ENCODE data around the gene ARHGEF7. TPM values are rescaled to one million over a fixed set of nuclear protein-coding genes. Genes with fewer than 3 reads are reported as not detected.

ARHGEF7 gene
- total RNA-seq, 4 donors from 2014 or later = 64.2 to 127 (median 88.2) TPM

- 95 to 96% methylated on average over 20 of the region's 20 CpGs for WGBS, 2 donors
- H3K27me3 ChIP-seq = no peaks in the 10 kb centered on the region
- no peak for TF ChIP-seq CTCF (IDR thresholded peaks at IDR 0.05)
- TF ChIP-seq POLR2A (IDR thresholded peaks at IDR 0.05) = no peak
- peaks cover 51 to 63% of the 10 kb centered on the region in 2 donors for H3K36me3 ChIP-seq
- H3K4me3 ChIP-seq (replicated peaks in 1 of 3) = no peak overlapping the region
- no peak for DNase-seq
- no peaks in the 10 kb centered on the region for H3K4me1 ChIP-seq
- no peaks in the 10 kb centered on the region for H3K9me3 ChIP-seq
- no peak overlapping the region for H3K27ac ChIP-seq
- intact Hi-C loops (cut with DNase I) = no loop called here
Observed at GRCh38 chr13:111304603-111305289, 189.6 kb downstream of the ARHGEF7 start.

- H3K27me3 ChIP-seq = no peaks in the 10 kb centered on the region
Observed at GRCh38 chr13:111312944-111313590, 198.0 kb downstream of the ARHGEF7 start.

GRCh38 chr13:111313911-111314425 is 198.9 kb downstream of the ARHGEF7 start:
- TF ChIP-seq CTCF (IDR thresholded peaks at IDR 0.05) (no peak), POLR2A (IDR thresholded peaks at IDR 0.05) (no peak)
- Histone ChIP-seq H3K27ac (no peak overlapping the region), H3K36me3 (no peaks in the 10 kb centered on the region), H3K4me3 (replicated peaks in 1 of 3) (no peak overlapping the region), H3K4me1 (no peaks in the 10 kb centered on the region), H3K27me3 (no peaks in the 10 kb centered on the region), H3K9me3 (no peaks in the 10 kb centered on the region)
- WGBS, 2 donors = 76 to 83% methylated on average over 14 of the region's 14 CpGs
- intact Hi-C loops (cut with DNase I) = no loop called here
- DNase-seq = no peak

More at GRCh38 chr13:111312944-111313590, 198.0 kb downstream of the ARHGEF7 start:
- Histone ChIP-seq H3K36me3 (no peaks in the 10 kb centered on the region), H3K27ac (no peak overlapping the region), H3K4me3 (replicated peaks in 1 of 3) (no peak overlapping the region), H3K4me1 (no peaks in the 10 kb centered on the region), H3K9me3 (no peaks in the 10 kb centered on the region)
- DNase-seq = no peak
- WGBS, 2 donors = 94 to 97% methylated on average over 14 to 15 of the region's 17 CpGs
- TF ChIP-seq CTCF (IDR thresholded peaks at IDR 0.05) = no peak
- no peak for TF ChIP-seq POLR2A (IDR thresholded peaks at IDR 0.05)
- intact Hi-C loops (cut with DNase I) = no loop called here

GRCh38 chr13:111314852-111315251 is 199.7 kb downstream of the ARHGEF7 start:
- H3K27me3 ChIP-seq = no peaks in the 10 kb centered on the region
- intact Hi-C loops (cut with DNase I) = no loop called here
- H3K4me1 ChIP-seq = no peaks in the 10 kb centered on the region
- H3K9me3 ChIP-seq = no peaks in the 10 kb centered on the region
- no peak for DNase-seq
- H3K4me3 ChIP-seq (replicated peaks in 1 of 3) = no peak overlapping the region
- TF ChIP-seq POLR2A (IDR thresholded peaks at IDR 0.05) = no peak
- no peak for TF ChIP-seq CTCF (IDR thresholded peaks at IDR 0.05)
- H3K27ac ChIP-seq = no peak overlapping the region
- no peaks in the 10 kb centered on the region for H3K36me3 ChIP-seq
- 84 to 89% methylated on average over 6 of the region's 6 CpGs for WGBS, 2 donors

Data from thyroid gland (tissue), 4 donors.